Endothelial cell (in vitro differentiated cells): Measurements from ENCODE around the gene COBL. TPM values are rescaled to one million over a fixed set of nuclear protein-coding genes. Genes with fewer than 3 reads are reported as not detected.

Experiments
- DNase-seq: peaks from one replicate; pipeline ENCODE4 v3.0.0; 2021; ENCODE audit warnings: low spot score
- H3K27ac Mint-ChIP-seq: one replicate; pipeline ENCODE4 v1.8.0; 2021; ENCODE audit warnings: mixed read lengths, inconsistent platforms; ENCODE audit not compliant: unreplicated experiment
- H3K27me3 Mint-ChIP-seq: one replicate; pipeline ENCODE4 v1.8.0; 2021; ENCODE audit warnings: mild to moderate bottlenecking, moderate library complexity, mixed read lengths, inconsistent platforms; ENCODE audit not compliant: unreplicated experiment
- H3K36me3 Mint-ChIP-seq: one replicate; pipeline ENCODE4 v1.8.0; 2021; ENCODE audit warnings: mild to moderate bottlenecking, low read depth, mixed read lengths, inconsistent platforms; ENCODE audit not compliant: unreplicated experiment
- H3K4me1 Mint-ChIP-seq: one replicate; pipeline ENCODE4 v1.8.0; 2021; ENCODE audit warnings: mild to moderate bottlenecking, mixed read lengths, inconsistent platforms; ENCODE audit not compliant: unreplicated experiment
- H3K4me3 Mint-ChIP-seq: one replicate; pipeline ENCODE4 v1.8.0; 2021; ENCODE audit warnings: mild to moderate bottlenecking, mixed read lengths, inconsistent platforms; ENCODE audit not compliant: unreplicated experiment
- H3K9me3 Mint-ChIP-seq: one replicate; pipeline ENCODE4 v1.8.0; 2021; ENCODE audit warnings: mixed read lengths, inconsistent platforms; ENCODE audit not compliant: unreplicated experiment
- CTCF ChIP-seq: fragments of 200-600 bp; sonication (generic); IDR thresholded peaks from one replicate; pipeline ENCODE4 v1.5.0; 2021; ENCODE audit warnings: antibody characterized with exemption; ENCODE audit not compliant: unreplicated experiment
- total RNA-seq: library from RNA; stranded (reverse); fragmentation: NEBNext Ultra II Directional; extraction: Animal tissue kit (Norgen Biotek cat#: 25700); gene quantifications from one replicate; pipeline ENCODE4 v1.2.1, GENCODE V29; 2021; ENCODE audit not compliant: unreplicated experiment

COBL gene
- total RNA-seq, 1 donor from 2014 or later, result 1.8 TPM

- H3K4me1 Mint-ChIP-seq, result peaks cover 2% of the 10 kb centered on the region
- no peaks in the 10 kb centered on the region for H3K36me3 Mint-ChIP-seq
- TF ChIP-seq CTCF, result no peak
- no peaks in the 10 kb centered on the region for H3K27me3 Mint-ChIP-seq
- no peak overlapping the region for H3K4me3 Mint-ChIP-seq
- no peak for DNase-seq
- no peak overlapping the region for H3K27ac Mint-ChIP-seq
- H3K9me3 Mint-ChIP-seq, result no peaks in the 10 kb centered on the region
These were observed 271.1 kb downstream of the COBL start for GRCh38 chr7:51045319-51046102.

- H3K4me3 Mint-ChIP-seq, result no peak overlapping the region
- no peak for DNase-seq
- H3K9me3 Mint-ChIP-seq, result no peaks in the 10 kb centered on the region
These were observed 273.1 kb downstream of the COBL start for GRCh38 chr7:51043461-51043860.

GRCh38 chr7:51040787-51041186, 275.8 kb downstream of the COBL start:
- peaks cover 1% of the 10 kb centered on the region for H3K27me3 Mint-ChIP-seq
- no peaks in the 10 kb centered on the region for H3K9me3 Mint-ChIP-seq
- no peak for TF ChIP-seq CTCF
- no peak overlapping the region for H3K4me3 Mint-ChIP-seq
- H3K4me1 Mint-ChIP-seq, result peaks cover 2% of the 10 kb centered on the region
- no peak overlapping the region for H3K27ac Mint-ChIP-seq
- H3K36me3 Mint-ChIP-seq, result no peaks in the 10 kb centered on the region
- DNase-seq, result no peak

More at GRCh38 chr7:51043461-51043860, 273.1 kb downstream of the COBL start:
- Mint-ChIP-seq H3K27me3 (peaks cover 1% of the 10 kb centered on the region), H3K36me3 (no peaks in the 10 kb centered on the region), H3K4me1 (peaks cover 2% of the 10 kb centered on the region), H3K27ac (no peak overlapping the region)
- no peak for TF ChIP-seq CTCF

- H3K4me1 Mint-ChIP-seq, result peaks cover 8% of the 10 kb centered on the region
- no peak overlapping the region for H3K4me3 Mint-ChIP-seq
- no peaks in the 10 kb centered on the region for H3K9me3 Mint-ChIP-seq
- no peaks in the 10 kb centered on the region for H3K36me3 Mint-ChIP-seq
- H3K27ac Mint-ChIP-seq, result no peak overlapping the region
- TF ChIP-seq CTCF, result no peak
- H3K27me3 Mint-ChIP-seq, result peaks cover 1% of the 10 kb centered on the region
- no peak for DNase-seq
These were observed 278.0 kb downstream of the COBL start for GRCh38 chr7:51038573-51038972.

- Mint-ChIP-seq H3K4me3 (no peak overlapping the region), H3K9me3 (no peaks in the 10 kb centered on the region), H3K4me1 (peaks cover 6% of the 10 kb centered on the region), H3K36me3 (no peaks in the 10 kb centered on the region), H3K27me3 (peaks cover 1% of the 10 kb centered on the region), H3K27ac (no peak overlapping the region)
- TF ChIP-seq CTCF, result no peak
- no peak for DNase-seq
These were observed 280.9 kb downstream of the COBL start for GRCh38 chr7:51035716-51036115.
